Thoracic aorta (tissue), 2 donors: ENCODE data around the gene AMOTL1. TPM values are rescaled to one million over a fixed set of nuclear protein-coding genes. Genes with fewer than 3 reads are reported as not detected.
"Not testable (repeated sequence)": the region's sequence is repeated elsewhere in the genome, so short reads cannot be mapped to it uniquely, and the experiment has no call there.

ENCODE experiments used
- ATAC-seq: fragments of 150-250 bp; one replicate; pipeline ENCODE4 v1.8.0; 2017; ENCODE audit warnings: low read depth; ENCODE audit not compliant: insufficient number of reproducible peaks, low FRiP score
- DNase-seq: peaks from one replicate; pipeline ENCODE4 v3.0.0-alpha.2; 2020; ENCODE audit warnings: low spot score
- H3K27ac ChIP-seq, 2 donors: fragments of 200-600 bp; sonication (generic); 1 replicate in 1 of 2; 2 replicates in 1 of 2; pipeline ENCODE4 v1.5.1; 2016; ENCODE audit warnings: mild to moderate bottlenecking in 2 of 2, moderate library complexity in 2 of 2
- H3K27me3 ChIP-seq: fragments of 200-600 bp; sonication (generic); replicated peaks from 2 replicates; pipeline ENCODE4 v1.6.0; 2016; ENCODE audit warnings: mild to moderate bottlenecking; ENCODE audit not compliant: insufficient read depth
- H3K36me3 ChIP-seq: fragments of 200-600 bp; sonication (generic); one replicate; pipeline ENCODE4 v1.5.1; 2016
- H3K4me1 ChIP-seq, 2 donors: fragments of 200-600 bp; sonication (generic); 1 replicate in 1 of 2; 2 replicates in 1 of 2; pipeline versions ENCODE4 v1.5.1 to v1.6.0; 2016; ENCODE audit warnings: low read depth in 2 of 2, mild to moderate bottlenecking in 1 of 2; ENCODE audit not compliant: control insufficient read depth in 1 of 2
- H3K4me3 ChIP-seq: fragments of 200-600 bp; sonication (generic); 2 replicates; pipeline ENCODE4 v1.5.1; 2016; ENCODE audit warnings: mild to moderate bottlenecking
- H3K9me3 ChIP-seq: fragments of 200-600 bp; sonication (generic); 2 replicates; pipeline ENCODE4 v1.5.1; 2016
- total RNA-seq, 2 donors: library from RNA; depleted of rRNA; stranded (reverse); fragments of >200 nt; gene quantifications; one replicate each; pipeline versions ENCODE4 v1.1.0 to v1.2.3, GENCODE V29; 2016
- TF ChIP-seq, protein P1 (sequence below): fragments of 200-600 bp; sonication (generic); IDR thresholded peaks from one replicate; pipeline ENCODE4 v1.5.1; 2019; ENCODE audit warnings: antibody characterized with exemption

AMOTL1 gene
- total RNA-seq, 2 donors from 2014 or later, result 64.2 to 89.5 TPM

DNA sequence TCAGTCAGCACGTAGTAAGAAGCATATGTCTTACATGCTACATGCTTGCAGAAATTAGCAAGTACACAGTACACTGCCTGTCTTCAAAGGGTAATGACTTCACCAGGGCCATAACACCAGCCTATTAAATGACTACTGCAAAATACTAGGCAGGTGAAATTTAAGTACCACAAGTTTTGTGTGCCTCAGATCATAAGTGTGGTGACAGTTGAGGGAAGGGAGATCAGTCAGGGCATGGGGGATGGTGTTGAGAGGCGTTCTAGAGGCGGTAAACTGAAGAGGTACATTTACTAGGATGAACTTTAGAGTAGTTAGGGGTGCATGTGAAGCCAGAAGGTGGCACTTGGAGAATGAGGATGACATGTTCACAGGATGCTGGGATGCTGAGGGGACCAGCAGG is 22.0 kb downstream of the AMOTL1 start:
- H3K4me1 ChIP-seq, result peaks cover 48 to 90% of the 10 kb centered on the region in 2 donors
- no peaks in the 10 kb centered on the region for H3K9me3 ChIP-seq
- H3K27ac ChIP-seq, result no peak overlapping the region
- ATAC-seq, result no peak
- H3K27me3 ChIP-seq, result no peaks in the 10 kb centered on the region
- no peak for DNase-seq
- no peaks in the 10 kb centered on the region for H3K36me3 ChIP-seq
- TF ChIP-seq, protein P1, sequence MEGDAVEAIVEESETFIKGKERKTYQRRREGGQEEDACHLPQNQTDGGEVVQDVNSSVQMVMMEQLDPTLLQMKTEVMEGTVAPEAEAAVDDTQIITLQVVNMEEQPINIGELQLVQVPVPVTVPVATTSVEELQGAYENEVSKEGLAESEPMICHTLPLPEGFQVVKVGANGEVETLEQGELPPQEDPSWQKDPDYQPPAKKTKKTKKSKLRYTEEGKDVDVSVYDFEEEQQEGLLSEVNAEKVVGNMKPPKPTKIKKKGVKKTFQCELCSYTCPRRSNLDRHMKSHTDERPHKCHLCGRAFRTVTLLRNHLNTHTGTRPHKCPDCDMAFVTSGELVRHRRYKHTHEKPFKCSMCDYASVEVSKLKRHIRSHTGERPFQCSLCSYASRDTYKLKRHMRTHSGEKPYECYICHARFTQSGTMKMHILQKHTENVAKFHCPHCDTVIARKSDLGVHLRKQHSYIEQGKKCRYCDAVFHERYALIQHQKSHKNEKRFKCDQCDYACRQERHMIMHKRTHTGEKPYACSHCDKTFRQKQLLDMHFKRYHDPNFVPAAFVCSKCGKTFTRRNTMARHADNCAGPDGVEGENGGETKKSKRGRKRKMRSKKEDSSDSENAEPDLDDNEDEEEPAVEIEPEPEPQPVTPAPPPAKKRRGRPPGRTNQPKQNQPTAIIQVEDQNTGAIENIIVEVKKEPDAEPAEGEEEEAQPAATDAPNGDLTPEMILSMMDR, result no peak
- H3K4me3 ChIP-seq, result no peak overlapping the region

DNA sequence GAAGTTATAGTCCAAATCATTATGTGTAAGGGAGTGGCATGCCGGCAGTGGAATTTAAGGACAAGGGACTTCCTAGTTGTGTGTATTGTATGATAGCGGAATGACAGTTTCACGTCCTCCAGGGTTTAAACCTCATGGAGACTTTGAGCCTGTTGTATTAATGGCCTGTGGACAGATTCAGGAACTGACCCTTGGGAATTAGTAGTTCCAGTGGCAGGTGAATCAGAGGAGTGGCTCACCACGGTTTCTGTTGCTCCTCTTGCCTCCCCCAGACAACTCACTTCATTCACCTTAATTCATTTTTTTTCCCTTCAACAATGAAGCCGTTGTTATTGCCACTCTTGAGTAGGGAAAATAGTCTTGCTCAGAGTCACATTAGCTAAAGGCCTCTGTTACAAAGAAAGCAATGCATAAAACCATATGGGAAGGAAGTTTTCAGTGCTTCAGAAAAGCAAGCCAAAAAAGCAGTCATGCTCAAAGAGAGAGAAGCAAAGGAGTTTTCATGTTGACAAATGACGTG is 22.6 kb downstream of the AMOTL1 start:
- TF ChIP-seq, protein P1, result no peak
- Histone ChIP-seq H3K36me3 (no peaks in the 10 kb centered on the region), H3K27me3 (no peaks in the 10 kb centered on the region), H3K27ac (no peak overlapping the region), H3K9me3 (no peaks in the 10 kb centered on the region), H3K4me1 (peaks cover 50 to 88% of the 10 kb centered on the region in 2 donors), H3K4me3 (no peak overlapping the region)
- DNase-seq (no peak), ATAC-seq (no peak)

DNA sequence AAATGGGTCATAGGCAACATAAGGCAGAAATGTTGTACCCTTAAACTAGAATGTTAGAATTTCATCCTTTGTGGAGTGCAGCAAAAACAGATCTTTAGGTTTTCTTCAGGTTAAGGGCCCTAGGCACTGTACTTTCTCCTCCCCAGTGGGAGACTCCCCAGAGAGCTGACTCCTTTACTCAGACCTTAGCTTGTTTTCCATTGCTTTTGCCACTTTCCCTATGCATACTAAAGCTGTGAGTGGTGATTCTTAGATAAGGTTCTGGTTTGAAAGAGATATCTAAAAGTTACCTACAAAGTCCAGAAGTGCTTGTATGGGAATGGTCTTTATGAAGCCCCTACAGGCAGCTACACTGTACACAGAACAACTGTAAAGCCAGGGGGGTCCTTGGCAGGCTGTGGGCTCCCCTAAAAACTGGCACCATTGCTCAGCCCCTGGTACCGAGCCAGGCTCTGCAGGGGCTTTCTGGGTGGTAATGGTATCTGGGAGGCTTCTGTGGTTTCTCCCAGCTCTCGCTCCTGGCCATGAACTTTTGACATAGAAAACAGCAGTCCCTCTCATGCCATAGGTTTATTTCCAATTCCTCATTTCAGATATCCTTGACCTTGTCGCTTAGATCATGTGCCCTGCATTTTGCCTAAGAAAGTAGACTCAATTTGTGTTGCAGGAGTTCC is 23.2 kb downstream of the AMOTL1 start:
- Histone ChIP-seq H3K27me3 (no peaks in the 10 kb centered on the region), H3K4me1 (peaks cover 50 to 89% of the 10 kb centered on the region in 2 donors), H3K27ac (no peak overlapping the region), H3K36me3 (no peaks in the 10 kb centered on the region), H3K4me3 (no peak overlapping the region), H3K9me3 (no peaks in the 10 kb centered on the region)
- ATAC-seq (no peak), DNase-seq (no peak)
- TF ChIP-seq, protein P1, result no peak

DNA sequence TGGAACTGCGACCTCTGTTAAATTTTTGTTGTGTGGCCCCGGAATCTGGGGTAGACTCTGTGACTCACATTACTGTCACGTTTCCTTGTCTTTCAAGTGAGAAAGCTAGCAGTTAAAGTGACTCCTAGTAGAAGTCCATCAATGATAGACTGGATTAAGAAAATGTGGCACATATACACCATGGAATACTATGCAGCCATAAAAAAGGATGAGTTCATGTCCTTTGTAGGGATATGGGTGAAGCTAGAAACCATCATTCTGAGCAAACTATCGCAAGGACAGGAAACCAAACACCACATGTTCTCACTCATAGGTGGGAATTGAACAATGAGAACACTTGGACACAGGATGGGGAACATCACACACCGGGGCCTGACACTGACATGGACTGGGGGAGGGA is 23.8 kb downstream of the AMOTL1 start:
- not testable (repeated sequence) for H3K27ac ChIP-seq, H3K36me3 ChIP-seq, ATAC-seq, H3K9me3 ChIP-seq, H3K27me3 ChIP-seq, H3K4me3 ChIP-seq, DNase-seq
- H3K4me1 ChIP-seq, result peaks cover 47 to 85% of the 10 kb centered on the region in 2 donors

DNA sequence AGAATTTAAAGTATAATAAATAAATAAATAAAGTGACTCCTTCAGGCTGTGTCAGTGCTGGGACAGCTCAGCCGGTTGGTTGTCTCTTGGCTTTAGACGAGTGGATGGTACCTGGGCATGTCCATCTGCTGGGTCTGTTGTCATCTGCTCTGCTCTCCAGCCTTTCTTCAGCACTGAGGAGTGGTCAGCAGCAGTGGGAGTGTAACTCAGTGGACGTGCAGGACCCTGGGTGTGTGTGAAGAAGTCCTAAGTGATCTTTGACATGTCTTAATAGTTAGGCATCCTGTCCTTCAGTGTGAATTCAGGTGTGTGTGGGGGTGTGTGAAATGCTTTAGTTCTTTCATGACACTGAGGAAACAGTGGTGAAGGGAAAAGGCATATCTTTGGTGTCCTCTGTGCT is 24.3 kb downstream of the AMOTL1 start:
- no peak for ATAC-seq
- no peak for DNase-seq
- Histone ChIP-seq H3K27ac (peak overlapping the region; percentile 63 to 71), H3K27me3 (no peaks in the 10 kb centered on the region), H3K36me3 (no peaks in the 10 kb centered on the region), H3K9me3 (no peaks in the 10 kb centered on the region), H3K4me1 (peaks cover 47 to 81% of the 10 kb centered on the region in 2 donors), H3K4me3 (no peak overlapping the region)
- TF ChIP-seq, protein P1, result no peak

DNA sequence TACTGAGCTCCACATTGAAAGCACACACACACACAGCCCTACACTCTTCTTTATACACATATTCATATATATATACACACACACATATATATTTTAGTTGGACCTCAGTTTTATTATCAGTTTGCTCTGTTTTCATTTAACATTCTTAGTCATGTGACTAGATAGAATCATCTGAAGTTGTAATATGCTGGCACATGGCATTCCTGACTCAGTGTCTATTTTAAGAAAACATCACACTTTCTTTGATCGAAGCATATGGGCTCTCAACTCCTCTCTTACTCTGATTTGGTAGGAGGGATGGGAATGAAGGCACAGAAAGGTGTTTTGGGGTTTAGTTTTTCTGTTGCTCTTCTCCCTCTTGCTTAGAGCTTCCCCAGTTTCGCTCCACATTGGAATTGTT is 24.8 kb downstream of the AMOTL1 start:
- peak overlapping the region; percentile 63 to 71 for H3K27ac ChIP-seq
- ATAC-seq (no peak), DNase-seq (no peak)
- H3K36me3 ChIP-seq, result no peaks in the 10 kb centered on the region
- H3K4me3 ChIP-seq, result no peak overlapping the region
- H3K4me1 ChIP-seq, result peaks cover 44 to 77% of the 10 kb centered on the region in 2 donors
- no peaks in the 10 kb centered on the region for H3K27me3 ChIP-seq
- H3K9me3 ChIP-seq, result no peaks in the 10 kb centered on the region
- TF ChIP-seq, protein P1, result no peak
